Non-pigmented ciliary epithelial cell (primary cell): ENCODE data around the gene RAD21L1.
"Not testable (repeated sequence)": the region's sequence is repeated elsewhere in the genome, so short reads cannot be mapped to it uniquely, and the experiment has no call there.

Experiments used
- DNase-seq: peaks from one replicate; pipeline ENCODE4 v3.0.0-alpha.2; 2010; ENCODE audit warnings: low read depth

Gene RAD21L1

GRCh38 chr20:1199964-1200363 lies 25.9 kb upstream of the RAD21L1 start:
- DNase-seq: no peak

GRCh38 chr20:1202762-1203504 lies 22.9 kb upstream of the RAD21L1 start, which contains the start of gene C20orf202:
Gene C20orf202, plus strand, starts transcription at chr20:1203454. Its CDS starts 132 bp downstream, at chr20:1203586.
- DNase-seq: no peak

DNA sequence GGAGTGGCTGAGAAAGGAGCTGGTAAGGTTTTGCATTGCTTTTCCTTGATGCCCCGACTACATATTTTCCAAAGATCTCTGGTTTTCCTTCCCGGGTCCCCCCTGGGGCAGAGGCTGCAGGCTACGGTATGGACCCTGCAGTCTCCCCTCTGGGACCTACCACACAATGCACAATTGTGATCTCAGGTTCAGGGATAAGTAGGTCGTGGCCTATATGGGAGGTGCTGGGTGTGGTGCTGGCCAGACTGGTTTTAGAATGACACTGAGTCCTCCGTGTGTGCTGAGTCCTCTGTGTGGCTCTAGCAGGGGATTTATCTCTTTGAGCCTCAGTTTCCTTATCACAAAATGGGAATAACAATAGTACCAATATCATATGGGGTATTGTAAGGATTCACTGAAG lies 22.2 kb upstream of the RAD21L1 start:
- no peak for DNase-seq

- no peak for DNase-seq
Measured at GRCh38 chr20:1204113-1204512, 21.7 kb upstream of the RAD21L1 start.

DNA sequence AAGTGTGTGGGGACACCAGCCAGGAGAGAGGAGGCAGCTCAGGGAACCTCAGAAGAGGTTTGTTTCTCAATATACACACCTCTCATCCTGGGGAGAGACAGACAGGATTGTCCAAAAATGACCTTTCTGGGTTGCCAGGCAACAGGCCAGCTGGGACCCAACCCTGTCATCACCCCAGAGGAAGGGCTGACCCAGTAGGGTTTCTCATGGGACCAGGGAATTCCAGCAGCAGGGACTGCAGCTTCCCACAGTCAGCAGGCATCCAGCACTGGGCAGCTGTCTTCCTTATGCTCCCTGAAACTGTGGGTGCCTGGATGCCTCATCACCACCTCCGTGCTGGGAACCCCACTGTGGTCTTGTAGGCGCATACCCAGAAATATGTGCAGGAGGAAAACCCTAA lies 21.3 kb upstream of the RAD21L1 start:
- DNase-seq: no peak

GRCh38 chr20:1205802-1206201 lies 20.0 kb upstream of the RAD21L1 start:
- DNase-seq: no peak

- no peak for DNase-seq
Measured at GRCh38 chr20:1206366-1207148, 19.3 kb upstream of the RAD21L1 start.

DNA sequence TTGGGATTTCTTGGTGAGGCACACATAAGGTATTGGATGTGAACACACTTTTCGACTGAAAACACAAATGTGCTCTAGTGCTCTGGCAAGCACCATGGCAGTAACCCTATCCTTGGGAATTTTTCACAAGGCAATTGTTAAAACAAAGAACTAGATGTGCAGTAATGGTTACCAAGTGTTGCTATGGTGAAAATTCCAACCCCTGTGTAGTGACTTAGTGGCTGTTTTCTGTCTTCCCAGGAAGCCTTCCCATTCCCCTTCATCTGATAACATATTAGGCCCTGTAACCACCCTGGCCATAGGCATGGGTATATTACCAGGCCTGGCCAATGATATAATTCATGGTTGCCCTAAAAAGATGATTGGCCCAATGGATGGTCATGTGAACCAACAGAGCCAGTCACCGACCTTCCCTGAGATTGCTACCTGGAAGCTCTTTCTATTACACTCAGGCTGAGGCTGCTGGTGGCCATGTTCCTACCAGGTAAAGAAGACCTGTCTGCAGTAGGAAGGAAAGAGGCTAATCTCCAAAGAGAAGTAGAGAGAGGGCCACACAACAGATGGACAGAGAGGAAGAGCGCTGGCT lies 18.5 kb upstream of the RAD21L1 start:
- DNase-seq: no peak

DNA sequence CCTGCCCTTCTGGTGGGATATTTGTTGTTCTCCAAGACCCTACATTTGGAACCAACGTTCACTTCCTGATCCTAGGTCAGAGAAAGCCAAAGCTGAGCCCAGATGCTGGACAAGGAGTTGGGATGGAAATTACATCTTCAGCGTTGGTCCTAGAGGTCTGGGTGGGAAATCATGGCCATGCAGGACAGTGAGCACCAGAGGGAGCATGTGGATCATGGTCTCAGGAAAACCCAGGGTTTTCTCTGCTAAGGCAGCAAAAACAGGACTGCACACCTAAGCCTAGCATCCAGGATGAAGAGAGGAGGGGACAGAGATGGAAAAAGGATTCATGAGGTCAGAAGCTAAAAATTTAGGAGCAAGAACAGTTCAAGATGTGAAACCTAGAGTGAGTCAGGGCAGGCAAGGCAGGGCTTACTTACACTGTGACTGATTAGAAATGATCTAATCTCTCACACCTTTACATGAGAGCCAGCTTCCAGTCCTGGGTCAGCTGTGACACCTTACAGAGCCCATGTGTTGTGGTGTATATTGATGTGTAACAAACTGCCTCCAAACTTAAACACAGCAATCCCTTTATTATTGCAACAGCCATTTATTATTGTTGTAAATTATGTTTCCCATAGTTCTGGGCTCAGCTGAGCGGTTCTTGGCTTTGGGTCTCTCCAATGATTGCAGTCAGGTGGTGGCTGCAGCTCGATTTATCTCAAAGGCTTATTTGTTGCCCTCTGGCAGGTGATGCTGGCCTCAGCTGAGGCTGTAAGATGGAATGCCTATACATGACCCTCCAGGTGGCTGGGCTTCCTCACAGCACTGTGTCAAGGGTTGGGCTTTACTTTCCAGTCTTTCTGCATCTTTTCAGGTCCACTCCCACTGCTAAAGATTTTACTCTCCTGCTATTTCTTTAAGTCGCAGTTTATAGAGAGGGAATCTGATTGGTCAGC lies 16.1 kb upstream of the RAD21L1 start:
- no peak for DNase-seq

DNA sequence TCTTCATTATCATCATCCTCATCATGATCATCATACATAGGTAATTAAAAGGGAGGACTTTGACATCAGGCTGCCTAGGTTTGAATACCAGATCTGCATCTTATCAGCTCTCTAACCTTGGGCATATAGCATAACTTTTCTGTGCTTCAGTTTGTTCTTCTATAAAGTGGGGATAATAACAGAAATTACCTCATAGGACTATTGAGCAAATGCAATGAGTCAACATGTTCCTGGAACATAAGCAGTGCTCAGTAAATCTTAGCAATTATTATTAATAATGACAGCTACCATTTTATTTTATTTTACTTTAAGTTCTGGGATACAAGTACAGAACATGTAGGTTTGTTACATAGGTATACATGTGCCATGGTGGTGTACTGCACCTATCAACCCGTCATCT lies 15.3 kb upstream of the RAD21L1 start:
- DNase-seq: no peak

DNA sequence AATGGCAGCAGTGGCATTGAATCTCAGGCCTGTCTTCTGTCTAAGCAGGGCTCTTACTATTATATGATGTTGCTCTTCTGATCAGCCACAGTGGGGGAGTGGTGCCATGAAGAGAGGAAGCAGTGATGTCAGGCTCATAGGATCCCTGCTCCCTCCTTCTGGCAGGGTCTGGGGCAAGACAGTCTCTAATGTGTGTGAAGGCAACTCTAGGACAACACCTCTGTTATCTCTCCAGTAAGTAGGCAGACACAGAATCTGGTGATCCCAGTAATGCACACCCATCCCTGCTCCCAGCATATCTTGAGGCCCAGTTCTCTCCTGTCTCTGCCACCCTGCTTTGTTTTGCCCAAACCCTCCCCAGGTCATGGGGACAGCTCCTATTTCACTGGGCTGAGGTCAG lies 13.8 kb upstream of the RAD21L1 start:
- DNase-seq: no peak

DNA sequence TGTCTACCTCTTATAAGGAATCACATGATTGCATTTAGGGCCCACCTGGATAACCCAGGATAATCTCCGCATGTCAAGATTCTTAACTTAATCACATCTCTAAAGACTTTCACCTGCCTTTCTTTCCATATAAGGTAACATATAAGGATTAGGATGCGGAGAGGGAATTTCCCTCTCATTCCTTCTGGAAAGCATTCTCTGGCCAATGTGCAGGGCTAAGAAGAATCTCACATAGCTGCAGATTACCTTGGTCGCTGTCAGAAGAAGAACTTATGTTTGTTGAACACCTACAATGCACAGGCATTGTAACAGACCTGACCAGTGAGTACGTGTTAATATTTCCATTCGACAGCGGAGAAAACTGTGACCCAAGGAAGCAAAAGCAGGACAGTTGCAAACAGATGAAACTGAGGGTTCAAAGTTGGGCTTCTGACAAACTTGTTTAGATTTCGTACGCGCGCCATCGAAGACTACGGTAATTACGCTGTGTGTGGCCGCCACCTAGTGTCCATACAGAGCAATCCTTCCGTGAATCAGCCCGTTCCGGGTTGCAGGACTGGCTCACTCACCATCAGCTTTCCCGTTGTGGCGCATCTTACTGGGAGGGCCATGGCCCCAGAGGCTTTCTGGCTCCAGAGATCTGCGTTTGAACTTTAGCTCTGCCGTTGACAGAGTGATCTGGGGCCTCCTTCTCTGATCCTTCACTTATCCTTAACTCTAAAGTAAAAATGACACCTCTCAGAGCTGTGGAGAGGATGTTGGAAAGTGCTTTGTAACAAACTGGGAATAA lies 13.0 kb upstream of the RAD21L1 start:
- peak; percentile 18 for DNase-seq

DNA sequence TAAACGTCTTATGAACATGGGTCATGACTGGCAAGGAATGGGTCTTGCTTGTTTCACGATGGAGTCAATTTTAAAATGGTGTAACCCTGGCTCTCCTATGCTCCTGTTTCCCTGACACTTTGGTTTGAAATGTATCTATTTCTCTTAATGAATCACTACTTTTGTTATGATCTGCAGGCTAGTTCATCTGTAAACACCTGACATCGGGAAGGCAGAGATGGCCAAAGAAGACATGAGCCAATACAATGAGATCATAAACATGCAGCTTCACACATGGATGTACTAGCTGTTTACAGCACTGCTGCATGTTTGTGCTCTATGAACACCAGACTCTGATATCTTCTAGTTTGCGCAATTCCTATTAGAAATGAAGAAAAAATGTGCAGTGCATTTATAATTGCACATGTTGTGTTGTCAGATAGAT lies 11.0 kb upstream of the RAD21L1 start:
- no peak for DNase-seq

DNA sequence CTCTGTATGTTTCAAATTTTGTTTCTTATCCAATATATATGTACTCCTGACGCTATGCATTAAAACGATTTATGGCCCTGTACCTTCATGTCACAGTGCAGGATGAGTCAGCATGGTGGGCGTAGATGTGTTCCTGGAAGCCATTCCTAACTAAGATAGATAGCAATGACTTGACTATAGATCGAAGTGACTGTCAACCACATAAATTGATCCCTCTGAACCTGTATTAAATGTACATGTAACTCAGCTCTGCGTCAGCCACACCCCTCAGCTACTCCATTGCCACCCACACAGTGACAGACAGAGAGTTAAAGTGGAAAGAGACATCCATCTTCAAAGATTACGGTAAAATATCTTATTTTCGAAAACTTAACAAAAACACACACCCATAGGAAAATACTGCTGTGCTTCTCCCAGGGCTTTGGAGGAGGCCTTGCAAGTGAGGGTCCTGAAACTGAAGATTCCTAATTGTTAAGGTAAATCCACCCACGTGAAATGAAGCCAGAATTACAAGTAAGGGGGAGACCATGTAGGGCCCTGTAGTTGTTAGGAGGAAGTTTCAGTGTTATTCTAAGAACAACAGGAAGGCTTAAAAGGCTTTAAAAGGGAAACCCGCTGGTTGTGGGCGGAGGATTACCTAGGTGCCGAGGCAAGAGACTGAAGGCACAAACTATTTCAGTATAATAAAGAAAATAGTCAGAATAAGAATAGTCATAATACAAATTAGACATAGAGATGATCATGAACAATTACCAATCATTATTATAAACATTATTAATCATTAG lies 10.3 kb upstream of the RAD21L1 start:
- DNase-seq: no peak

DNA sequence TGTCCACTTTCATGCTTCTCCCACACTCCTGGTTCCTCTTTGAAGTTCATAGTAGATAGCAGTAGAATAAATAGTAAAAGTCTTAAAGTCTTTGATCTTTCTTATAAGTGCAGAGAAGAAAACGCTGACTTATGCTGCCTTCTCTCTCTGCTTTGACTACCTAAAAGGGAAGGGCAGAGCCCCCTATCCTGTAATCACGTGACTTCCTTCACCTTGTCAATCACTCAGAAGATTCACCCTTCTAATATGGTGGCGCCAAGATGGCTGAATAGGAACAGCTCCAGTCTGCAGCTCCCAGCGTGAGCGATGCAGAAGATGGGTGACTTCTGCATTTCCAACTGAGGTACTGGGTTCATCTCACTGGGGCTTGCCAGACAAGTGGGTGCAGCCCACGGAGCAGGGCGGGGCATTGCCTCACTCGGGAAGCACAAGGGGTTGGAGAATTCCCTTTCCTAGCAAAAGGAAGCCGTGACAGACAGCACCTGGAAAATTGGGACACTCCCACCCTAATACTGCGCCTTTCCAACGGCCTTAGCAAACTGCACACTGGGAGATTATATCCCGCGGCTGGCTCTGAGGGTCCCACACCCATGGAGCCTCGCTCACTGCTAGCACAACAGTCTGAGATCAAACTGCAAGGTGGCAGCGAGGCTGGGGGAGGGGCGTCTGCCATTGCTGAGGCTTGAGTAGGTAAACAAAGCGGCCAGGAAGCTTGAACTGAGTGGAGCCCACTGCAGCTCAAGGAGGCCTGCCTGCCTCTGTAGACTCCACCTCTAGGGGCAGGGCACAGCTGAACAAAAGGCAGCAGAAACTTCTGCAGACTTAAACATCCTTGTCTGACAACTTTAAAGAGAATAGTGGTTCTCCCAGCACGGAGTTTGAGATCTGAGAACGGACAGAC lies 9.1 kb upstream of the RAD21L1 start:
- DNase-seq: not testable (repeated sequence)

- DNase-seq: not testable (repeated sequence)
Measured at GRCh38 chr20:1222750-1223149, 3.1 kb upstream of the RAD21L1 start.

- no peak for DNase-seq
Measured at GRCh38 chr20:1224205-1224890, 1.5 kb upstream of the RAD21L1 start.

GRCh38 chr20:1225263-1225782 lies 521 bp upstream of the RAD21L1 start:
- no peak for DNase-seq
